ENCODE data around the gene MIAT.

MIAT gene

DNA sequence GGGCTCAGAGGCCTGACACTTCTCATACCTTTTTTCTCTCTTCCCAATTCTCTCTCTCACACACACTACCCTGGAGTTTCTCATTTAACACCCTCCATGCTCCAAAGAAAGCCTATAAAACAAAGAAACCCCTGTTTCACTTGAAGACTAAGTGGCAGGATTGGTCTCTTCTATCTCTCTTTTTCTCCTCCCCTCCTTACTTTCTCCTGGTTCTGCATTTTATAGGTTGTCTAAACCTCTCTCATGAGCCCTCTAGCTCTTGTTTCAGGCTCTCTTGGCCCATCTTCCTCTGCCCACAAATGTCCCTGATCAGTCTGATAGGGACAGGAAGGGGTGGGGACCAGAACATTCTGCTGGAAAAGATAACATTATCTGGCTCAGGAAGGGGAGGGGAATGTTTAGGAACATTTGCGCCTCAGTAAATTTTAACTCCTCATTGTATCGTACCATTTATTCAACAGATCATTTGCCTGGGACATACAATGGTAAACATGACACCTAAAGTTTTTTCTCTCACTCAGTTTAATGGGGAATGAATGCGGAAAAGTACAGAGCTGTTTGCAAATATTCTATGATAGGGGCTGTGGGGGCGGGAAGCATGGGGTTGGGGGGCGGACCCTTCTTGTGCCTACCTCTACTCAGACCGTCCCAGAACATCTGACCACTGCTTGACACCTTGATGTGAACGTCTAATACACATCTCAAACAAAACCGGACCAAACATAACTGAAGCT, 24.8 kb upstream of the MIAT start:
- no peak for DNase-seq (ENCODE audit: low read depth)

DNA sequence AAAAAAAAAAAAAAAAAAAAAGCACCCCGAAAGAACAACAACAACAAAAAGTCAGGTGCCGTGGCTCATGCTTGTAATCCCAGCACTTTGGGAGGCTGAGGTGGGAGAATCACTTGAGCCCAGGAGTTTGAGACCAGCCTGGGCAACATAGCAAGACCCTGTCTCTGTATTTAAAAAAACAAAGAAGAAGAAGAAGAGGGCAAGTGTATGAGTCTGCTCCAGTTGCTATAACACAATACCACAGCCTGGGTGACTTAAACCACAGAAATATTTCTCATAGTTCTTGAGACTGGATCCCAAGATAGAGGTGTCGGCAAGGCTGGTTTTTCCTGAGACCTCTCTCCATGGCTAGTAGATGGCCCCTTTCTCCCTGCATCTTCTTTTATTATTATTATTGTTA, 23.2 kb upstream of the MIAT start:
- no peak for DNase-seq (ENCODE audit: low read depth)

DNA sequence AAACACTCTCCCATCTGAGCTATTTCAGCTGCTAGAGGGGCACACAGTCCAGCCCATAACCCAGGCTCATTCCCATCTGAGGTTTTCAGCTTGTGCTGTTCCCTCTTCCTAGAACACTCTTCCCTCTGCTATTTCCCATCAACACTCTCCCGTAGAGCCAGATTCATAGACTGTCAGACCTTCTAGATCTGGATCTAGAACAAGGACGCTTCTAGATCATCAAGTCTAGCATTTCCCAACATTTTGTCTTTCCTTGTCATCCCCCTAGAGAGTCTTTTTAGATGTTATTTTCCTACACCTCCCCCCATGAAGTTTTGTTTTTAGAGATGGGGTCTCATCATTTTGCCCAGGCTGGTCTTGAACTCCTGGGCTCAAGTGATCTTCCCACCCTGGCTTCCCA, 22.3 kb upstream of the MIAT start:
- DNase-seq (ENCODE audit: low read depth), result no peak

DNA sequence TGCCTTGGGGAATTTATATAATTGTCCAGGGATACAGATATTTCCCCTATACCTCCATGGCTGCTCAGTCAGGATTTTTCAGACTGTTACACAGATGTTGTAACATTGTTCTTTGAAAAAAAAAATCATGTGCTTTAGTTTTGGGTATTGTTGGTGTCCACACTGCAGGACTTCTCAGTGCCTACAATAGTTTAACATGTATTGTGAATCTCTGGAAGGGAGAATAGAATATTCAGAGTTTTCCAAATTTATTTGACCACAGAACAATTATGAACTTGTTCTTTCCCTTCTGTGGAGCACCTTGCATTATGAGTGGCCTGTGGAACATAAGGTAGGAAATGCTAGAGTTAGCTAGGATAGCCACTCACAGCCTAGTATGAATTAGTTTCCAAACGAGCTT, 21.1 kb upstream of the MIAT start:
- DNase-seq (ENCODE audit: low read depth), result no peak

DNA sequence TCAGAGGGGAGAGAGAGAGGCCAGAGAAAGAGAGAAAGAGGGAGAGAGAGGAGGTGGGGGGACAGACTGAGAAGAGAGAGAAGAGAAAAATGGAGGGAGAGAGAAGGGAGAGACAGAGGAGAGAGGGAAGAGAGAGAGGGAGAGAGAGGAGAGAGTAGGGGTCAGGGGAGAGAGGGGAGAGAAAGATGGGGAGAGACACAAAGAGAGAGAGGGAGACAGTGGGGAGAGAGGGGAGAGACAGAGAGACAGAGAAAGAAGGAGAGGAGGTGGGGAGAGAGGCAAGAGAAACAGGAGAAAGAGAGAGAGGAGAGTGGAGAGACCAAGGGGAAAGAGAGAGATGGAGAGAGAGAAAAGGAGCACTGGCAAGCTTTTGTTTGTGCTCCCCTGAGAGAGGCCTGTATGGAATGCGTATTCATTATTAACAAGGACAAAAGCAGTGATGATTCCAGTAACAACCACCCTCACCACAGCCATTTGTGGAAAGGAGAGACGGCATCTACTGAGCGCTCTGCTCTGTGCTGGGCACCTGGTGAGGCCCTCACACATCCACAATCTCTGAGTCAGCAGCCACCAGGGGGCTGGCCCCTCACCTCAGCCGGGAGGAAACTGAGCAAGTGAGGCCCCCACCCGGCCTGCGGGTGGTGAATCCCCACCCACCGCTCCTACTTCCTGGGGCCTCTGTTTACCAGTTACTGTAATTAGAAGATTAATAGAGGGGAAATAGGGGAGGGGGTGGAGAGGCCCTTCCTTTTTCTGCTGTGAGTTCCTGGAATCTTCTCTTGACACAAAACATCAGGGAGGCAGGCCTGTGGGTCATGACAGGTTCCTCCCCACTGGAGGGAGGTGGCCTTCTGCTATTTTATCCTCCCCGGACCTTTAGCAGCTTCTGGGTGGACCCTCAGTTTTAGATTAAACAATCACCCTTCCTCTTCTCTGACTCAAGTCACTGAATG, 14.6 kb upstream of the MIAT start:
- no peak for DNase-seq (ENCODE audit: low read depth)

DNA sequence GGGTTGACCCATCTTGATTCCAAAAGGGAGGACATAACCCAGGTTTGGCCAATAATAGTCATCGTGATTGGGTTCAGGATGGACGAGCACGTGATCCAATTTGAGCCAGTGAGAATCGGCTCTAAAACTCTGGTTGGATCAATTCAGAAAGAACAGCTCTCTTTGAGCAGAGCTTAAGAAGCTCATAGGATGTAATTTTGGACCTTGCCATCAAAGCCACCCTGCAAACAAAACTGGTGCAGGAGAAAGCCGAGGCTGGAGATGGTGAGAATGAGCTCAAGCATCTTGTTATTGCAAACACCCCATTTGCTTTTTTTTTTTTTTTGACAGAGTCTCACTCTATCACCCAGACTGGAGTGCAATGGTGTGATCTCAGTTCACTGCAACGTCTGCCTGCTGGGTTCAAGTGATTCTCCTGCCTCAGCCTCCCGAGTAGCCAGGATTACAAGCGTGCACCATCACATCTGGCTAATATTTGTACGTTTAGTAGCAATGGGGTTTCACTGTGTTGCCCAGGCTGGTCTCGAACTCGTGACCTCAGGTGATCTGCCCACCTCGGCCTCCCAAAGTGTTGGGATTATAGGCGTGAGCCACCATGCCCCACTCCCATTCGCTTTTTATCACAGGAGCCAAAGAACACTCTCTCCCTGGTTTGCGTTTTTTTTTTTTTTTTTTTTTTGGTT, 13.8 kb upstream of the MIAT start:
- no peak for DNase-seq (ENCODE audit: low read depth)

DNA sequence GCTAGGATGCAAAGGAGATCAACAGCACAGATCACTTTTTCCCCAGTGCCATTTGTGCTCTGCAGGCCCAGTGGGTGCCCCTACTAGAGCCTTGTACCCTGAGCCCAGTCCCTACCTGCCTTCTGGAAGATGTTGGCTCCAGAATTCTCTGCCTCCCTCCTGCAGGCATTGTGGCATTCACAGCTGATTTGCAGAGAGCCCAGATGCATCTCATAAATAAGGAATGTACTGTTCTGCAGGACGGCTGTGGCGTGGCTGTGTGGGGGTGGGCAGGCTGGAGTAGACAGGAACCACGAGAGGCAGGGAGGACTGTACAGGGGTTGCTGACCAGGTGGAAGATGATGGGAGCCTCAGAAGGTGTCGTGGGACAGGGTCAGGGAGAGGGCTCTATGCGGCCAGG, 11.2 kb upstream of the MIAT start:
- no peak for DNase-seq (ENCODE audit: low read depth)

DNA sequence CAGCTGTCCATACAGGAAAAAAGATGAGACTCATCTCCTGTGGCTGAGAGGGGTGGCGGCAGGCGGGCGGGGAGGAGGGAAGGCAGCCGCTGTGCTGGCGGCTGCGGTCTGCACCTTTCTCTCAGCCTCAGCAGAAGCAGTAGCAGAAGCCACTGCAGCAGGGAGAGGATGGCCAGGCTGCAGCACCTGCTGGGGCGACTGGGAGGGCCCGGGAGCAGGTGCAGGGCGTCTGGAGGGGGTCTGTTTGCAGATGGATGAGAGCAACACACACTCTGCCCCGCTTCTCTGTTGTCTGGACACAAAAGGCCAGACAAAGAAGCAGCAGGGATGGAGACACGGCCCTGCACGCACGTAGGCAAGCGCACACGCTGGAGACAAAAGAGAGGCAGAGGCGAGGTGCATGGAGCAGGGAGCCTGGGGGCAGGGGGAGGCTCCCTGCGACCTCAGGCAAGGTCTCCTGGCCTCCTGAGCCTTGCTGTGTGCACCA, 9.3 kb upstream of the MIAT start:
- no peak for DNase-seq (ENCODE audit: low read depth)

DNA sequence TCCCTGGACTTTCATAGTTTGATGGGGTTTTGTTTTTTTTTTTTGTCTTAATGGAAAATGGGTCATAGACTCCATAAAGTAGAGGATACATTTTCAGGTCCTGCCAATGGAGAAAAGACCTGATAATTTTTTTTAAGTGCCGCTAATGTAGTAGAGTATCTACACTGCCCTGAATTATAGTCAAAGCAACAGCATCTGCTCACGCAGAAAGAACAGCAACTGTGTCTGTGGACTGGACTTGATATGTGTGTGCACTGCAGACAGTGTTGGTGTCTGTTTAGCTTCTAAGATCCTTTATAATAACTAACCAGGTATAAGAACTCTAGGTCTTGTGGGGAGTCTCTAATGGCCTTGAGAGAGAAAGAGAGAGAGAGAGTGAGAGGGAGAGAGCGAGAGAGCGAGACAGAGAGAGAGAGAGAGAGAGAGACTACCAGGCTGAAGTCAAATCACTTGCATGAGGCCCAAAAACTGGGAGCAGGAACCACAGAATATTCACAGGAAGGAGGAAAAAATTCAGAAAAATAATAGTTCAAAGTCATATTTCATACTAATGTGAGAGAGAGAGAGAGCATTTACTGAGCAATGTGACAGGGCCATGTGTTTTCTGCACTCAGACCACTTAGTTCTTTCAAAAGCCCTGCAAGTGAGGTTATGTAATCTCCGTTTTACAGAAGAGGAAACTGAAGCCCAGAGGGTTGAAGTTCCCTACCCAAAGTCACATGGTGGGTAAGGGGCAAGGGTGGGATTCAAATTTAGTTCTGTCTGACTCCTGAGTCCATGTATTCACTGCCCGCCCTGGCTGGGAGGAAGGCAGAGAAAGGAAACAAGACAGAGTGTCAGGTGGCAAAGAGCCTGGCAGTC, 8.6 kb upstream of the MIAT start:
- no peak for DNase-seq (ENCODE audit: low read depth)

DNA sequence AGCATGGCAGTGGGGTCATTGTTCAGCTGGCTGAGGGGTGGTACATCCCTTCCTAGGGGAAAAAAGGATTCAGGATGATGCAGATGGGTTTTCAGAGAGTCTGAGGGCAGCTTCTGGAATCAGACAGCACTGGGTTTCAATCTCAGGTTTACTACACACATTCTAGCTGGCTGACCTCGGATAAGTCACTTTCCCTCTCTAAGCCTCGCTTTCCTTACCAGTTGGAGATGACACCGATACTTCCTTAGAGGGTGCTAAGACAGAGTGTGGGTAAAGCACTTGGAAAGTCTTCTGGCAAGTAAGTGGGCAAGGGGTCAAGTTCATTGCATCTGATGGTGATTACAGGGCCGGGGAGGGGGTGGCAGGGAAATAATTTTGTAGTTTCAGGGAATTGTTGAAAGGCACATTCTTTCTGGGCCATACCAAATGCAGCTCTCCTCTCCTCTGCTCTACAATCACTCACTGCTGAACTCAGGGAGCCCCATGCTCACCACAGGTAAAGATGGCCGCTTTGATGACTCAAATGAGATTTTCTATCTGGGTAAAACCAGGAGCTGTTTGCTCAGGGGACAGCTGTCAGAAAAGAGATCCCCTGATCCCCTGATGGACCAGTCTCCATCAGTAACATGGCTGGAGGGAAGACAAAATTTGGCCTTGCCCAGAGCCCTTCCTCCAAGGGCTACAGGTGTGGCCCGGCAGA, 6.5 kb upstream of the MIAT start:
- no peak for DNase-seq (ENCODE audit: low read depth)

DNA sequence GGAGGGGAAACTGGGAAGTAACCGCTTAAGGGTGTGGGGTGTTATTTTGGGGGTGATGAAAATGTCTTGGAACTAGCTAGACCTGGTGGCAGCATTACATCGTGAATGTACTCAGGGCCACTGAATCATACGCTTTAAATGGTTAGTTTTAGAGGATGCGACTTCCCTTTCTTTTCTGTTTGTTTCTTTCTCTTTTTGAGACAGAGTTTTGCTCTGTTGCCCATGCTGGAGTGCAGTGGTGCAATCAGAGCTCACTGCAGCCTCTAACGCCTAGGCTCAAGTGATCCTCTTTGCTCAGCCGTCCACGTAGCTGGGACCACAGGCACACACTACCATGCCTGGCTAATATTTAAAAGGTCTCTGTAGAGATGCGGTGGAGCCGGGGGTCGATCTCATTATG, 5.6 kb upstream of the MIAT start:
- DNase-seq (ENCODE audit: low read depth), result no peak

DNA sequence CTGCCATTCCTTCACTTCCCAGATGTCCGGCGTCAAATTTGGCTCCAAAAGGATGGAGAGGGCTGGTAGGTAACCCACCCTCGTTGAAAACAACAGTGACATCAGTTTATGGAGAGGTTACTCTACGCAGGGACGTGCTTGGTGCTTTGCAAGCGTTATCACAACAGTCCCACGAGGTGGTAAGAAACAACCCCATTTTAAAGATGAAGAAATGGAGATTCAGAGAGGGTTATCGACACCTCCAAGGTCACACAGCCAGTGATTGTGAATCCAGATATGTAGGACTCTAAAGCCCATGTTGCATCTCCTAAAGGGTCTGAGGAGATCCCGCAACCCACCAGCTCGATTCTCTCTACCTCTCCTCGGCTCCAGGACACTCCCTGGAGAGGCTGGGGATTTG, 773 bp downstream of the MIAT start:
- DNase-seq (ENCODE audit: low read depth), result no peak

DNA sequence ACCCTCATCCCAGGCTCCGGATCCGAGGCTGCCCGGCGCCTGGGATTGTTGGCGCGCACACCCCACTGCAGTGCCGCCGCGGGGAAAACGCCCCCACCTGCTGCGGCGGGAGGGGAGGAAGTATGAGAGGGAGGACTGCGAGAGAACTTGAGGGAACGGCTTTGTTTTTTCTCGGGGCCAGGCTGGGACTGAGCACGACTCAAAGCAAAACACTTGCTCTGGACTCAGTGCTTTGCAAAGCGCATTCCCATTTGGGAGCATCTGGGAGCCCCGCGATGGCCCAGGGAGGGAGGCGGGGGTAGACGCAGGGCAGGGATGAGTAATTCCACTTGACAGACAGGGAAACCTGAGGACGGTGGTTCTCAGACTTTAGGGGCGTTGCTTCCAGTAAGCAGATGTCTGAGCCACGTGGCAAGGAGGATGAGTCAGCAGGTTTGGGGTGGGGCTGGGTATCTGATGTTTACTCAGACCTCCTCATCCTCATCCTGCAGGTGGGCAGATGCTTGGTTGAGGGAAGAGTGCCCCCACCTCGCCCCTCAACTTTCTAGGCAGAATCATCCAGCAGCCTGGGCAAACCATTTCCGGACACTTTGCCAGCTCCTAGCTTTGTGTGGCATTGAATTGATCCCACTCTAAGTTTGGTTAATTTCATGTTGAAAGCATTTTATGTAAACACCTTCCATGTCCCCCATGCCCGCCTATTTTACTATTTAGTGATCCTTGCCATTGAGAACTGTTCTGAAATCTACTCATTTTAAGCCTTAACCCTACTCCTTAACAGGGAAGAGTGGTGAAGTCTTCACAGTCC, 1.5 kb downstream of the MIAT start:
- peak; percentile 85 for DNase-seq (ENCODE audit: low read depth)

DNA sequence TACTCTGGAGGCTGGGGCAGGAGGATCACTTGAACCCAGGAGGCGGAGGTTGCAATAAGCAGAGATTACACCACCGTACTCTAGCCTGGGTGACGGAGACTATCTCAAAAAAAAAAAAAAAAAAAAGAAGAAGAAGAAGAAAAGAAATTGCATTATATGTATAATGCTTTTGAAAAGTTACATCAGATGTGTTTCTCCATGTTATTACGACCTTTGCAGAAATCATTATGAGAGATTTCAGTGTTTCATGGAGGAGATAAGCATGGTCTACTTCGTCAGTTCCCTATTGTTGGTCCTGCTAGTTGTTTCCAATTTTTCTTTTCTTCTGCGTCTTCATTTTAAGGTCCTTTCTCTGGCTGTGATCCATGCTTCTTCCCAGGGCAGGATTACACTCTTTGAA, 3.0 kb downstream of the MIAT start:
- no peak for DNase-seq (ENCODE audit: low read depth)

DNA sequence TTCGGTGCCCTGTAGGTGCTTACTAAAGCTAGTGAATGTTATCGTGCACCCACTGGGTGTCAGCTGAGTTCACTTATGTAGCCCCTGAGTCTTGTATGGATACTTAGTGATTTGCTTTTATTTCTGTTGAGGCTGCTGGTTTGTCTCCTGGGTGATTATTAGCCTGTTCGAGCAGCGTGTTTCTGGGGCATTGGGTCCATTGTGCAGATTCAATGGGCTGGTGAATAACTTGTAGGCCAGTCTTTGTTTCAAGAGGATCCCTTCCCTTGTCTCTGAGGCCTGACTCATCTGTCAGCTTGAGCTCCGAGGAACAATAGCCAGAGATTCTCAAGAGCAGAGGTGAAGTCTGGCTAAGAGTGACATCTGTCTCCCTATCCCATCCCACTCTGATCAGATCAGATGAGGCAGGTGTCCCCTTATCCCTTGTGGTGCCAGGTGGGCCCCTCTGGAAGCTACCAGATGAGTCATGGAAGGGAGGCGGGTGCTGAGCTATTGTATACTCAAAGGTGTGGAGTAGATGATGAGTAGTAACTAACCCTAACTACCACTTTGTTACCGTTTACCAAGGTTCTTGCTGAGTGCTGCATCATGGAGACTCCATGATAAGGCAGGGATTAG, 3.7 kb downstream of the MIAT start:
- DNase-seq (ENCODE audit: low read depth), result no peak

DNA sequence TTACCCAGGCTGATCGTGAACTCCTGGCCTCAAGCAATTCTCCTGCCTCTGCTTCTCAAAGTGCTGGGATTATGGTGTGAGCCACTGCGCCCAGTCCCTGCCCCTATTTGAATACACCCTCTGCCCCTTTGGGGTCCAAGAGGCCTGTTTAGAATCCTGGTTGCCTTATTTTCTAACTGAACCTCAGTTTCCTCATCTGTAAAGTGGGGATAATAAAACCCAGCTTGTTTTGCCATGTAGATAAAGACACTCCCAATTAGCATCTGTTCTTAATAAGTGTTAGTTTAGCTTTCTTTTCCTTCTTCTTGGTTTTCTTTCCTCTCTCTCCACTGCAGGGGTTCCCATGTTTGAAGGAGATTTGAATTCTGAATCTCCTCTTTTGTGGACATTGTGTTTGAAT, 4.8 kb downstream of the MIAT start:
- DNase-seq (ENCODE audit: low read depth), result no peak

DNA sequence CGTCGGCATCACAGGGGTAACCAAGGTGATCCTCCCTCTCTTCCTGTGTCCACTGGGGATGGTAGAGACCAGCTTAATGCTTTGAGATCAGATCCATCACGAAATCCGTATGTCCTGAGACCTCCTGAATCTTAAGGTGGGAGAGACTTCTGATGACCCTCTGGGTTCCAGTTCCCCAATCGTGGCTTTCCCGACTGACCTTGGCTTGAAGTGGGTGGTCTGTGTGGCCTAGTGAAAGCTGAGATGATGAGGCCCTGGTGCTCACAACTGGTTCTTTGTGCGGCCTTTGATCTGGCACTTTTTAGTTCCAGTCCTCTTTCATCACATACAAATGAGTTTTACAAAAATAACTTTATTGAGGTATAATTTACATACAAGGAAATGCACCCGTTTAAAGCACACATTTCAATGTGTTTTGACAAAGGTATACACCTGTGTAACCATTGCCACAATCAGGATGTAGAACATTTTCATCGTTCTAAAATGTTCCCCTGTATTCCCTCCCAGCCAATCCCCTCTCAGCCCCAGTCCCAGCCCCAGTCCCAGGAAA, 6.1 kb downstream of the MIAT start:
- DNase-seq (ENCODE audit: low read depth), result no peak

DNA sequence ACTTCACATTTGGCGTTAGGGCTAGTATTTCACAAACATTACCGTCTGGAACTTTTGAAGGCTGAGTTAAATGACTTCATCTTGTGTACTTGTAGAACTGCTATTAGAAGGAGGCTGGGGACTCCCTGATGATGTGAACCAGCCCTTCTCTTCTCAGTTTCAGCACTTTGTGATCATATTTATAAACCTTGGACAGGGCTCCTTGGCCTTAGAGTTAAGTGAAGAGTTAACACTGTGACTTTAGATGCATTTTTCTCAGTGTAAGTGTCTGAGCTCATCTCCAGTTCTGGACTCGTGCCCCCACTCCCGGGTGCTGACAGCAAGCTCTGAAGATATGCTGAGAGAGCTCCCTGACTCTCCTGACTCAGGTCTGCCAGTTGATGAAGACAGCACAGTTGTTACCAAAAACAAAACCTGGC, 8.4 kb downstream of the MIAT start:
- no peak for DNase-seq (ENCODE audit: low read depth)

DNA sequence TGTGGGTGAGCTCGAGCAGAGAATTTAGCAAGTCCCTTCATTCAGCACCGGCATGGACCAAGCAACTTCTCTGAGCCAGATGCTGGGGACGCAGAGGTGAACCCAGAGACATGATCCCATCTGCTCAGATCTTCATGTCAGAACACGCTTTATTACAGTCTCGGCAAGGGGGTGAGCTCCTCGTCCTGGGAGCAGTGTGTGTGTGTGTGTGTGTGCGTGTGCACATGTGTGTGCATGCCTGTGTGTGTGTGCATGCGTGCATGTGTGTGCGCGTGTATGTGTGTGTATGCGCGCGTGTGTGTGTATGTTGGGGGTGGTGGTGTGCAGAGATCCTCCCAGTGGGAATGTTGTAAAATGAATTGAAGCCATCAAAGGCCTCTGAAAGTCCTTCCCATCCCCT, 9.8 kb downstream of the MIAT start:
- DNase-seq (ENCODE audit: low read depth), result no peak

Measured in non-pigmented ciliary epithelial cell (primary cell).